ENCODE results near the gene EPHA10. TPM values are rescaled to one million over a fixed set of nuclear protein-coding genes. Genes with fewer than 3 reads are reported as not detected.

The EPHA10 gene
- total and polyA plus RNA-seq, 5 donors, result 0.11 to 1.1 (median 0.36) TPM

GRCh38 chr1:37765916-37766664 is 1.2 kb upstream of the EPHA10 start:
- DNase-seq, result no peak
- WGBS, result 6% methylated on average over 27 of the region's 27 CpGs
- H3K27me3 ChIP-seq (ENCODE audit: control insufficient read depth, insufficient read depth), result no peaks in the 10 kb centered on the region

GRCh38 chr1:37764414-37764825 is 500 bp downstream of the EPHA10 start:
- intact Hi-C loops (cut with DNase I), result no loop called here
- DNase-seq (peak; percentile 31 to 71 (median 60)), ATAC-seq (peak in 1 of 2 donors; percentile 46)
- Histone ChIP-seq H3K9me3 (ENCODE audit: control insufficient read depth, low read length) (no peaks in the 10 kb centered on the region), H3K4me1 (ENCODE audit: control insufficient read depth, insufficient read depth, low read length) (no peaks in the 10 kb centered on the region), H3K4me3 (ENCODE audit: low read length) (no peak overlapping the region), H3K27ac (ENCODE audit: low read length) (no peak overlapping the region), H3K27me3 (ENCODE audit: control insufficient read depth, insufficient read depth) (no peaks in the 10 kb centered on the region)
- WGBS, result 5% methylated on average over 29 of the region's 29 CpGs

More at GRCh38 chr1:37765916-37766664, 1.2 kb upstream of the EPHA10 start:
- no peak overlapping the region for H3K4me3 ChIP-seq (ENCODE audit: low read length)
- no peaks in the 10 kb centered on the region for H3K4me1 ChIP-seq (ENCODE audit: control insufficient read depth, insufficient read depth, low read length)
- no peaks in the 10 kb centered on the region for H3K9me3 ChIP-seq (ENCODE audit: control insufficient read depth, low read length)
- intact Hi-C loops (cut with DNase I), result no loop called here
- H3K27ac ChIP-seq (ENCODE audit: low read length), result no peak overlapping the region
- ATAC-seq, result no peak

DNA sequence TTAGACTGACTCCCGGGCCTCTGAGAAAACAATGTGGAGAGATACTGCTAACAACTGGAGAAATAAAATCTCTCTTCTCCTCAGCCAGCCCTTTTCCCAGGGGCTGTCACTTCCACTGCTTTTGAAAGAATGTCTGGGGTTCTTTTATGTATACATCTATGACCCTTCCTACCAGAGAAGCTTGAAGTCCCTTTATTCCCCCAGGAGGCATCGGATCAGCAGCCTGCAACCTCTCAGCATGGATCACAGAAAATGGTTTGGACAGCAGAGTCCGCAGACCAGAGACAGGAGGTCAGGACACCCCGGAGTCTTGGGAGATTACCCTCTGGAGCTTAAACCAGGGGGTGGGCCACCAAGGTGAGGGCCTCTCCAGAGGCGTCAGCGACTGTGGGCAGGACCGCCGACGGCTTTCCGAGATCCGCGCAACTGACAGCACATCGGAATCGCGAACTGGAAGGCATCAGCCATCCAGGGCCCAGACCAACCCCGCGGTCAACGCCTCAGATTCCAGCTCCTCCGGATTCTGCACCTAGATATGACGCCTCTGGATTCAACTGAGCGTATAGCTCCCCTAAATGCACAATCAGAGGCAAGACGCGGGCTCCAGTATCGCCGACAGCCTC is 1.0 kb downstream of the EPHA10 start:
- no peak for DNase-seq
- H3K27ac ChIP-seq (ENCODE audit: low read length), result no peak overlapping the region
- H3K9me3 ChIP-seq (ENCODE audit: control insufficient read depth, low read length), result no peaks in the 10 kb centered on the region
- ATAC-seq, result no peak
- no peaks in the 10 kb centered on the region for H3K27me3 ChIP-seq (ENCODE audit: control insufficient read depth, insufficient read depth)
- no peaks in the 10 kb centered on the region for H3K4me1 ChIP-seq (ENCODE audit: control insufficient read depth, insufficient read depth, low read length)
- 22% methylated on average over 25 of the region's 25 CpGs for WGBS
- intact Hi-C loops (cut with DNase I), result no loop called here
- H3K4me3 ChIP-seq (ENCODE audit: low read length), result no peak overlapping the region

- H3K27ac ChIP-seq (ENCODE audit: low read length), result no peak overlapping the region
- no peak for ATAC-seq
- intact Hi-C loops (cut with DNase I), result no loop called here
- no peaks in the 10 kb centered on the region for H3K27me3 ChIP-seq (ENCODE audit: control insufficient read depth, insufficient read depth)
- WGBS, result 53% methylated on average over 2 of the region's 2 CpGs
- no peak overlapping the region for H3K4me3 ChIP-seq (ENCODE audit: low read length)
- no peaks in the 10 kb centered on the region for H3K4me1 ChIP-seq (ENCODE audit: control insufficient read depth, insufficient read depth, low read length)
- DNase-seq, result no peak
- H3K9me3 ChIP-seq (ENCODE audit: control insufficient read depth, low read length), result no peaks in the 10 kb centered on the region
These were observed 2.4 kb downstream of the EPHA10 start for GRCh38 chr1:37762516-37762915.

DNA sequence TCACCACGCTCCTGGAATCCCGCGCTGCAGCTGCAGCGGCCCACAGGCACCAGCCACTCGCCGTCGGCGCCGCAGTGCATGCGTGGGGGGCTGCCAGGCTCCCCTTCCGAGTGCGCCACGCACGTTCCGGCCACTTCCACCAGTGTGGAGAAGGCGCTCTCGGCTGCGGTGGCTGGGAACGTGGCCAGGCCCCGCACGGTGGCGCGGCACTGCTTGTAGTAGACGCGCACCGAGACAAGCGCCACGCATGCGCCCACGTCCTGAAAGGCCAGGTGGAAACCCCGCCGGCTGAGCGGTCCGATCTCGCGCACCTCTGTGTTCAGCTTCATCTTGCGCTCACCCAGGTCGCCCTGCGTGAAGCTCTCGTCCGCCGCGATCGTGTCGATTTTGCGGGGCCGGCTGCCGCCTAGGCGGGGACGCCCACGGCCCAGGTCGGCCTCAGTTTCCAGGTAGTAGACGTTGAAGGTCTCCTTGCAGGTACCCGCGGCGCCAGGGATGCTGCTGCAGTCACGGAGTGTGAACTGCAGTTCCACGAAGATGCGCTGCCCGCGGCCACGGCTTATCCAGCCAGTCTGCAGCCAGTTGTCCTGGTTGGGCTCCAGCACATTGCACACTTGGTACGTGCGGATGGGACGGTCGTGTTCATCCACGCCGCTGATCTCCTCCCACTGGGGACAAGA is 3.4 kb downstream of the EPHA10 start:
- Histone ChIP-seq H3K27ac (ENCODE audit: low read length) (no peak overlapping the region), H3K27me3 (ENCODE audit: control insufficient read depth, insufficient read depth) (no peaks in the 10 kb centered on the region), H3K4me1 (ENCODE audit: control insufficient read depth, insufficient read depth, low read length) (no peaks in the 10 kb centered on the region), H3K9me3 (ENCODE audit: control insufficient read depth, low read length) (no peaks in the 10 kb centered on the region), H3K4me3 (ENCODE audit: low read length) (no peak overlapping the region)
- no peak for ATAC-seq
- WGBS, result 45% methylated on average over 68 of the region's 68 CpGs
- intact Hi-C loops (cut with DNase I), result no loop called here
- no peak for DNase-seq

- Histone ChIP-seq H3K4me3 (ENCODE audit: low read length) (no peak overlapping the region), H3K9me3 (ENCODE audit: control insufficient read depth, low read length) (no peaks in the 10 kb centered on the region), H3K4me1 (ENCODE audit: control insufficient read depth, insufficient read depth, low read length) (no peaks in the 10 kb centered on the region), H3K27ac (ENCODE audit: low read length) (no peak overlapping the region), H3K27me3 (ENCODE audit: control insufficient read depth, insufficient read depth) (no peaks in the 10 kb centered on the region)
- DNase-seq (no peak), ATAC-seq (no peak)
- intact Hi-C loops (cut with DNase I), result no loop called here
- WGBS, result 74% methylated on average over 2 of the region's 2 CpGs
These were observed 5.5 kb downstream of the EPHA10 start for GRCh38 chr1:37759451-37759850.

- no peak overlapping the region for H3K27ac ChIP-seq (ENCODE audit: low read length)
- DNase-seq, result no peak
- no peaks in the 10 kb centered on the region for H3K27me3 ChIP-seq (ENCODE audit: control insufficient read depth, insufficient read depth)
- intact Hi-C loops (cut with DNase I), result no loop called here
- 46% methylated on average over 4 of the region's 4 CpGs for WGBS
- H3K9me3 ChIP-seq (ENCODE audit: control insufficient read depth, low read length), result no peaks in the 10 kb centered on the region
- no peak for ATAC-seq
- no peak overlapping the region for H3K4me3 ChIP-seq (ENCODE audit: low read length)
- no peaks in the 10 kb centered on the region for H3K4me1 ChIP-seq (ENCODE audit: control insufficient read depth, insufficient read depth, low read length)
These were observed 8.9 kb downstream of the EPHA10 start for GRCh38 chr1:37755951-37756560.

GRCh38 chr1:37755290-37755689 is 9.6 kb downstream of the EPHA10 start:
- DNase-seq (no peak), ATAC-seq (no peak)
- Histone ChIP-seq H3K27me3 (ENCODE audit: control insufficient read depth, insufficient read depth) (no peaks in the 10 kb centered on the region), H3K4me3 (ENCODE audit: low read length) (no peak overlapping the region), H3K4me1 (ENCODE audit: control insufficient read depth, insufficient read depth, low read length) (no peaks in the 10 kb centered on the region), H3K9me3 (ENCODE audit: control insufficient read depth, low read length) (no peaks in the 10 kb centered on the region), H3K27ac (ENCODE audit: low read length) (no peak overlapping the region)
- intact Hi-C loops (cut with DNase I), result no loop called here
- 86% methylated on average over 1 of the region's 1 CpG for WGBS

- H3K4me3 ChIP-seq (ENCODE audit: low read length), result no peak overlapping the region
- no peaks in the 10 kb centered on the region for H3K4me1 ChIP-seq (ENCODE audit: control insufficient read depth, insufficient read depth, low read length)
- 5% methylated on average over 52 of the region's 52 CpGs for WGBS
- ATAC-seq, result peak in 1 of 2 donors; percentile 43
- intact Hi-C loops (cut with DNase I), result no loop called here
- H3K27me3 ChIP-seq (ENCODE audit: control insufficient read depth, insufficient read depth), result peaks cover 2% of the 10 kb centered on the region
- DNase-seq, result no peak
- no peaks in the 10 kb centered on the region for H3K9me3 ChIP-seq (ENCODE audit: control insufficient read depth, low read length)
- no peak overlapping the region for H3K27ac ChIP-seq (ENCODE audit: low read length)
These were observed 11.2 kb downstream of the EPHA10 start for GRCh38 chr1:37753473-37754321.

GRCh38 chr1:37752583-37753471 is 12.1 kb downstream of the EPHA10 start:
- intact Hi-C loops (cut with DNase I), result no loop called here
- WGBS, result 3% methylated on average over 105 of the region's 105 CpGs
- peak overlapping the region; percentile 37 for H3K4me3 ChIP-seq (ENCODE audit: low read length)

More at GRCh38 chr1:37752583-37753471, 12.1 kb downstream of the EPHA10 start:
- ATAC-seq (no peak), DNase-seq (peak in 1 of 3 donors; percentile 56)
- H3K27ac ChIP-seq (ENCODE audit: low read length), result no peak overlapping the region
- peaks cover 2% of the 10 kb centered on the region for H3K27me3 ChIP-seq (ENCODE audit: control insufficient read depth, insufficient read depth)
- no peaks in the 10 kb centered on the region for H3K4me1 ChIP-seq (ENCODE audit: control insufficient read depth, insufficient read depth, low read length)
- no peaks in the 10 kb centered on the region for H3K9me3 ChIP-seq (ENCODE audit: control insufficient read depth, low read length)
